SU-DHL-6 (cell line): ENCODE results near the gene FCAMR.

Source experiments
- EZH2phosphoT487 ChIP-seq: fragments of 200-600 bp; sonication (generic), shearing (Covaris generic); conservative IDR thresholded peaks from 2 replicates; pipeline ENCODE4 v1.6.1; 2018; ENCODE audit warnings: mild to moderate bottlenecking, antibody characterized with exemption, low read length, moderate library complexity, mixed read lengths
- TF ChIP-seq, protein P1 (sequence below): fragments of 200-600 bp; sonication (generic); IDR thresholded peaks from one replicate; pipeline ENCODE4 v1.5.1; 2017; ENCODE audit warnings: antibody characterized with exemption, mild to moderate bottlenecking, low read length, moderate library complexity; ENCODE audit not compliant: insufficient read depth, poor library complexity, severe bottlenecking

DNA sequence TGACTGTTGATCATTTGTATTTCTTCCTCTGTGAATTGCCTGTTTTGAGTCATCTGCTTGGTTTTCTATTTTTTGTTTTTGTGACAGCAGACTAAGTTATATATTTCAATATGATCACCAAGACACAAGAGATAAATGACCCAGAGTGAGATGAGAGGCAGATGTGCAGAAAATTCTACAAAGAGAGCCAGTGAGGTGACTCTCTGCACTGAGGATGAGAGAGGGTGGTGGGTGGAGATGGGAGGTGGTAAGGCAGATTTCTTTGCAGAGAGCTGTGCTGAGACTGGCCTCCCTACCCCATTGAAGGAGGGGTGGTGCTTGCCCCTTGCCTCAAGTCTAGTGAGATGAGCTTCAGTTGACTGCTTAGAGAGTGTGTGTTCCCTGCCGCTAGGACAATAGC lies 17.6 kb upstream of the FCAMR start:
- TF ChIP-seq, protein P1, sequence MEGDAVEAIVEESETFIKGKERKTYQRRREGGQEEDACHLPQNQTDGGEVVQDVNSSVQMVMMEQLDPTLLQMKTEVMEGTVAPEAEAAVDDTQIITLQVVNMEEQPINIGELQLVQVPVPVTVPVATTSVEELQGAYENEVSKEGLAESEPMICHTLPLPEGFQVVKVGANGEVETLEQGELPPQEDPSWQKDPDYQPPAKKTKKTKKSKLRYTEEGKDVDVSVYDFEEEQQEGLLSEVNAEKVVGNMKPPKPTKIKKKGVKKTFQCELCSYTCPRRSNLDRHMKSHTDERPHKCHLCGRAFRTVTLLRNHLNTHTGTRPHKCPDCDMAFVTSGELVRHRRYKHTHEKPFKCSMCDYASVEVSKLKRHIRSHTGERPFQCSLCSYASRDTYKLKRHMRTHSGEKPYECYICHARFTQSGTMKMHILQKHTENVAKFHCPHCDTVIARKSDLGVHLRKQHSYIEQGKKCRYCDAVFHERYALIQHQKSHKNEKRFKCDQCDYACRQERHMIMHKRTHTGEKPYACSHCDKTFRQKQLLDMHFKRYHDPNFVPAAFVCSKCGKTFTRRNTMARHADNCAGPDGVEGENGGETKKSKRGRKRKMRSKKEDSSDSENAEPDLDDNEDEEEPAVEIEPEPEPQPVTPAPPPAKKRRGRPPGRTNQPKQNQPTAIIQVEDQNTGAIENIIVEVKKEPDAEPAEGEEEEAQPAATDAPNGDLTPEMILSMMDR = no peak
- TF ChIP-seq EZH2phosphoT487 = no peak
